PC-9 (cell line): Measurements from ENCODE around the gene CARS2.

Experiments used
- EZH2 ChIP-seq: fragments of 200-600 bp; sonication (generic); IDR thresholded peaks from 2 replicates; pipeline ENCODE4 v1.8.0; 2017; ENCODE audit warnings: antibody characterized with exemption, low read depth
- TF ChIP-seq, protein P1 (sequence below): fragments of 200-600 bp; sonication (generic); conservative IDR thresholded peaks from 2 replicates; pipeline ENCODE4 v1.6.1; 2017; ENCODE audit warnings: mixed run types, antibody characterized with exemption, mild to moderate bottlenecking, moderate library complexity

DNA sequence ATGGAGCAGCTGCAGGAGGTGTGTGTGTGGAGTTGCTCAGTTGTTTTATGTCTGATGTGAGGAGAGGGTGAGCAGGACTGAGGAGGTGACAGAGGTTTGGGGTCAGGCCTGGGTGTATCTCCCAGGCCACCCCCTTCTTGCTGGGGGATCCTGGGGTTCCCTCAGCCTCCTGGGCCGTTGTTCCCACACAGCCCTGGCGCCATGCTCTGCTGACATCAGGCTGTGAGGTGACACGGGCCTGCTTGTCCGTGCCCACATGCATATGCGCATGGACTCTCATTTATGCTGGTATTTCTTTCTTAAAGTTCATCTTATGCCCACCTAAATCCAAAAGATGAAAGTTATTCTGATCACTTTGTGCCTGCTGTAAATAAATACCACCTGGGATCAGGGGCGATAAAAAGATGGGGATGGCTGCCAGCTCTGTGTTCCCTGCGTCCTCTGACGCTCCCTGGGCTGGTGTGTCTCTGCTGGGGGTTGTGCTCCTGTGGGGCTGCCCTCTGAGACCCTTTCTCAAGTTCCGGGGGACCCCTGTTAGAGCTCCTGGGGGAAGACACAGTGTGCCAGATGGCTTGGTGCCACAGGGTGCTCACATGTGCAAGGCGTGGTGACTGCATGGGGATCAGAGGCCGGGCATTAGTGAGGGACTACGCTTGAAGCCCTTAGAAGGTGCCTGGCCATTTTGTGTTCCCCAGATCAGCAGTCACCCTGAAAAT is 78.0 kb downstream of the CARS2 start:
- TF ChIP-seq, protein P1, sequence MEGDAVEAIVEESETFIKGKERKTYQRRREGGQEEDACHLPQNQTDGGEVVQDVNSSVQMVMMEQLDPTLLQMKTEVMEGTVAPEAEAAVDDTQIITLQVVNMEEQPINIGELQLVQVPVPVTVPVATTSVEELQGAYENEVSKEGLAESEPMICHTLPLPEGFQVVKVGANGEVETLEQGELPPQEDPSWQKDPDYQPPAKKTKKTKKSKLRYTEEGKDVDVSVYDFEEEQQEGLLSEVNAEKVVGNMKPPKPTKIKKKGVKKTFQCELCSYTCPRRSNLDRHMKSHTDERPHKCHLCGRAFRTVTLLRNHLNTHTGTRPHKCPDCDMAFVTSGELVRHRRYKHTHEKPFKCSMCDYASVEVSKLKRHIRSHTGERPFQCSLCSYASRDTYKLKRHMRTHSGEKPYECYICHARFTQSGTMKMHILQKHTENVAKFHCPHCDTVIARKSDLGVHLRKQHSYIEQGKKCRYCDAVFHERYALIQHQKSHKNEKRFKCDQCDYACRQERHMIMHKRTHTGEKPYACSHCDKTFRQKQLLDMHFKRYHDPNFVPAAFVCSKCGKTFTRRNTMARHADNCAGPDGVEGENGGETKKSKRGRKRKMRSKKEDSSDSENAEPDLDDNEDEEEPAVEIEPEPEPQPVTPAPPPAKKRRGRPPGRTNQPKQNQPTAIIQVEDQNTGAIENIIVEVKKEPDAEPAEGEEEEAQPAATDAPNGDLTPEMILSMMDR, result no peak
- no peak for TF ChIP-seq EZH2
